ENCODE results near the gene TBCCD1.

The TBCCD1 gene

GRCh38 chr3:186509423-186509822 is 57.7 kb downstream of the TBCCD1 start:
- Histone ChIP-seq H3K79me1 (replicated peaks; ENCODE audit: low read length, poor library complexity, severe bottlenecking) (no peaks in the 10 kb centered on the region), H2AK5ac (ENCODE audit: low read length, severe bottlenecking) (no peak overlapping the region), H3K4me1 (ENCODE audit: control insufficient read depth, insufficient read depth, low read depth, low read length) (no peaks in the 10 kb centered on the region), H4K8ac (ENCODE audit: low read length) (no peak overlapping the region), H3K4me2 (ENCODE audit: low read length, poor library complexity, severe bottlenecking) (no peak overlapping the region), H2BK120ac (ENCODE audit: low read depth, low read length) (no peak overlapping the region), H3K9ac (ENCODE audit: low read length) (no peak overlapping the region), H3K18ac (ENCODE audit: low read depth in 1 of 2, low read length in 2 of 2) (no peak overlapping the region), H3K27ac (ENCODE audit: low read length, poor library complexity, severe bottlenecking) (no peak overlapping the region), H3K14ac (ENCODE audit: low read length in 2 of 2) (no peak overlapping the region), H3K27me3 (ENCODE audit: control insufficient read depth in 1 of 2, insufficient read depth in 1 of 2, low read length in 2 of 2) (peaks cover 49 to 76% of the 10 kb centered on the region in 2 experiments), H2BK12ac (ENCODE audit: low read length in 2 of 2) (no peak overlapping the region), H2BK5ac (ENCODE audit: low read depth, low read length, poor library complexity, severe bottlenecking) (no peak overlapping the region), H3K4me3 (ENCODE audit: insufficient read depth in 1 of 2, low read depth in 1 of 2, low read length in 2 of 2) (no peak overlapping the region), H2AFZ (ENCODE audit: low read depth, low read length) (no peak overlapping the region), H3K9me3 (ENCODE audit: control insufficient read depth, low read length) (no peaks in the 10 kb centered on the region), H3K36me3 (ENCODE audit: control insufficient read depth in 1 of 2, insufficient read depth in 2 of 2, low read depth in 1 of 2, low read length in 2 of 2) (no peaks in the 10 kb centered on the region), H3K4ac (ENCODE audit: low read depth in 1 of 2, low read length in 2 of 2) (no peak overlapping the region), H3K23ac (ENCODE audit: low read length in 2 of 2) (no peak overlapping the region), H4K91ac (ENCODE audit: low read length) (no peak overlapping the region), H2BK15ac (ENCODE audit: low read depth, poor library complexity, severe bottlenecking) (no peak overlapping the region)
- 66% methylated on average over 2 of the region's 2 CpGs for WGBS
- DNase-seq: no peak

DNA sequence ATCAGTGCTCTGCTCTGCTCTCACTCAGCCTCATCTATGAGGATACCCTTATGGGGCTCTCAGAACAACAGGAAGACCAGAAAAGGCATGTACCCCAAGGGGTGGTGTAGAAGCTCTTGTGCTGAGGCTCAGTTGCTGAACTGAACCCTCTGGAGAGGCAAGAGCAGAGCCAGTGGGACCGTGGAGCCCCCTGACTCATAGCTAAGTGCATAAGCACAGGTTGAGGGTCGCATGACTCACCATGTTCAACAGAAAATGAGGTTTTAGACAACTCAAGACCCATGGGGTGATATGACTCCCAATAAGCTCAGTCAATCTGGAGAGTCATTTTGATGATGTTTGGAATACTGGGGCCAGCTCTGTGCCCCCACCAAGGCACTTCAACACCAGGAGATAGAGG is 60.3 kb downstream of the TBCCD1 start:
- Histone ChIP-seq H2BK5ac (ENCODE audit: low read depth, low read length, poor library complexity, severe bottlenecking) (no peak overlapping the region), H4K8ac (ENCODE audit: low read length) (no peak overlapping the region), H3K4ac (ENCODE audit: low read depth in 1 of 2, low read length in 2 of 2) (no peak overlapping the region), H3K14ac (ENCODE audit: low read length in 2 of 2) (no peak overlapping the region), H3K4me3 (ENCODE audit: insufficient read depth in 1 of 2, low read depth in 1 of 2, low read length in 2 of 2) (no peak overlapping the region), H2BK12ac (ENCODE audit: low read length in 2 of 2) (no peak overlapping the region), H3K4me2 (ENCODE audit: low read length, poor library complexity, severe bottlenecking) (no peak overlapping the region), H3K79me1 (replicated peaks; ENCODE audit: low read length, poor library complexity, severe bottlenecking) (no peaks in the 10 kb centered on the region), H2AFZ (ENCODE audit: low read depth, low read length) (no peak overlapping the region), H2BK15ac (ENCODE audit: low read depth, poor library complexity, severe bottlenecking) (no peak overlapping the region), H3K36me3 (ENCODE audit: control insufficient read depth in 1 of 2, insufficient read depth in 2 of 2, low read depth in 1 of 2, low read length in 2 of 2) (no peaks in the 10 kb centered on the region), H3K27me3 (ENCODE audit: control insufficient read depth in 1 of 2, insufficient read depth in 1 of 2, low read length in 2 of 2) (peaks cover 57 to 75% of the 10 kb centered on the region in 2 experiments), H3K23ac (ENCODE audit: low read length in 2 of 2) (no peak overlapping the region), H2BK120ac (ENCODE audit: low read depth, low read length) (no peak overlapping the region), H3K27ac (ENCODE audit: low read length, poor library complexity, severe bottlenecking) (no peak overlapping the region), H3K18ac (ENCODE audit: low read depth in 1 of 2, low read length in 2 of 2) (no peak overlapping the region), H3K9me3 (ENCODE audit: control insufficient read depth, low read length) (no peaks in the 10 kb centered on the region), H4K91ac (ENCODE audit: low read length) (no peak overlapping the region), H2AK5ac (ENCODE audit: low read length, severe bottlenecking) (no peak overlapping the region), H3K9ac (ENCODE audit: low read length) (no peak overlapping the region), H3K4me1 (ENCODE audit: control insufficient read depth, insufficient read depth, low read depth, low read length) (no peaks in the 10 kb centered on the region)
- 36% methylated on average over 2 of the region's 2 CpGs for WGBS
- DNase-seq: peak; percentile 7

GRCh38 chr3:186506191-186506739 is 60.9 kb downstream of the TBCCD1 start:
- peaks cover 59 to 75% of the 10 kb centered on the region in 2 experiments for H3K27me3 ChIP-seq (ENCODE audit: control insufficient read depth in 1 of 2, insufficient read depth in 1 of 2, low read length in 2 of 2)
- no peak overlapping the region for H2AFZ ChIP-seq (ENCODE audit: low read depth, low read length)
- no peak overlapping the region for H2BK120ac ChIP-seq (ENCODE audit: low read depth, low read length)
- no peak overlapping the region for H2AK5ac ChIP-seq (ENCODE audit: low read length, severe bottlenecking)
- no peak overlapping the region for H3K9ac ChIP-seq (ENCODE audit: low read length)
- H3K36me3 ChIP-seq (ENCODE audit: control insufficient read depth in 1 of 2, insufficient read depth in 2 of 2, low read depth in 1 of 2, low read length in 2 of 2): no peaks in the 10 kb centered on the region
- H3K18ac ChIP-seq (ENCODE audit: low read depth in 1 of 2, low read length in 2 of 2): no peak overlapping the region
- no peak overlapping the region for H2BK15ac ChIP-seq (ENCODE audit: low read depth, poor library complexity, severe bottlenecking)
- H4K8ac ChIP-seq (ENCODE audit: low read length): no peak overlapping the region
- no peaks in the 10 kb centered on the region for H3K9me3 ChIP-seq (ENCODE audit: control insufficient read depth, low read length)
- H2BK12ac ChIP-seq (ENCODE audit: low read length in 2 of 2): no peak overlapping the region
- H3K79me1 ChIP-seq (replicated peaks; ENCODE audit: low read length, poor library complexity, severe bottlenecking): no peaks in the 10 kb centered on the region
- no peak for DNase-seq
- H3K27ac ChIP-seq (ENCODE audit: low read length, poor library complexity, severe bottlenecking): no peak overlapping the region
- H3K4ac ChIP-seq (ENCODE audit: low read depth in 1 of 2, low read length in 2 of 2): no peak overlapping the region
- 79% methylated on average over 3 of the region's 3 CpGs for WGBS
- no peak overlapping the region for H3K4me3 ChIP-seq (ENCODE audit: insufficient read depth in 1 of 2, low read depth in 1 of 2, low read length in 2 of 2)
- no peak overlapping the region for H3K4me2 ChIP-seq (ENCODE audit: low read length, poor library complexity, severe bottlenecking)
- H2BK5ac ChIP-seq (ENCODE audit: low read depth, low read length, poor library complexity, severe bottlenecking): no peak overlapping the region
- no peak overlapping the region for H3K14ac ChIP-seq (ENCODE audit: low read length in 2 of 2)
- H3K4me1 ChIP-seq (ENCODE audit: control insufficient read depth, insufficient read depth, low read depth, low read length): no peaks in the 10 kb centered on the region
- no peak overlapping the region for H4K91ac ChIP-seq (ENCODE audit: low read length)
- no peak overlapping the region for H3K23ac ChIP-seq (ENCODE audit: low read length in 2 of 2)

- Histone ChIP-seq H2AFZ (ENCODE audit: low read depth, low read length) (no peak overlapping the region), H2BK12ac (ENCODE audit: low read length in 2 of 2) (no peak overlapping the region), H3K27ac (ENCODE audit: low read length, poor library complexity, severe bottlenecking) (no peak overlapping the region), H3K18ac (ENCODE audit: low read depth in 1 of 2, low read length in 2 of 2) (no peak overlapping the region), H2BK5ac (ENCODE audit: low read depth, low read length, poor library complexity, severe bottlenecking) (no peak overlapping the region), H3K14ac (ENCODE audit: low read length in 2 of 2) (no peak overlapping the region), H3K27me3 (ENCODE audit: control insufficient read depth in 1 of 2, insufficient read depth in 1 of 2, low read length in 2 of 2) (peaks cover 41 to 51% of the 10 kb centered on the region in 2 experiments), H3K9me3 (ENCODE audit: control insufficient read depth, low read length) (no peaks in the 10 kb centered on the region), H3K4ac (ENCODE audit: low read depth in 1 of 2, low read length in 2 of 2) (no peak overlapping the region), H3K4me3 (ENCODE audit: insufficient read depth in 1 of 2, low read depth in 1 of 2, low read length in 2 of 2) (peak overlapping the region in 1 of 2 experiments; percentile 70), H3K4me2 (ENCODE audit: low read length, poor library complexity, severe bottlenecking) (no peak overlapping the region), H3K9ac (ENCODE audit: low read length) (no peak overlapping the region), H3K79me1 (replicated peaks; ENCODE audit: low read length, poor library complexity, severe bottlenecking) (no peaks in the 10 kb centered on the region), H2BK120ac (ENCODE audit: low read depth, low read length) (no peak overlapping the region), H3K36me3 (ENCODE audit: control insufficient read depth in 1 of 2, insufficient read depth in 2 of 2, low read depth in 1 of 2, low read length in 2 of 2) (no peaks in the 10 kb centered on the region), H3K23ac (ENCODE audit: low read length in 2 of 2) (no peak overlapping the region), H4K91ac (ENCODE audit: low read length) (no peak overlapping the region), H4K8ac (ENCODE audit: low read length) (no peak overlapping the region), H2AK5ac (ENCODE audit: low read length, severe bottlenecking) (no peak overlapping the region), H3K4me1 (ENCODE audit: control insufficient read depth, insufficient read depth, low read depth, low read length) (no peaks in the 10 kb centered on the region), H2BK15ac (ENCODE audit: low read depth, poor library complexity, severe bottlenecking) (no peak overlapping the region)
- WGBS: 85% methylated on average over 5 of the region's 6 CpGs
- no peak for DNase-seq
Observed at GRCh38 chr3:186502966-186503712, 64.0 kb downstream of the TBCCD1 start.
